ENCODE measurements around the gene CYTH3. TPM values are rescaled to one million over a fixed set of nuclear protein-coding genes. Genes with fewer than 3 reads are reported as not detected.

Gene CYTH3
- total RNA-seq, 2 experiments from 2014 or later, result 1.9 to 2.3 TPM

DNA sequence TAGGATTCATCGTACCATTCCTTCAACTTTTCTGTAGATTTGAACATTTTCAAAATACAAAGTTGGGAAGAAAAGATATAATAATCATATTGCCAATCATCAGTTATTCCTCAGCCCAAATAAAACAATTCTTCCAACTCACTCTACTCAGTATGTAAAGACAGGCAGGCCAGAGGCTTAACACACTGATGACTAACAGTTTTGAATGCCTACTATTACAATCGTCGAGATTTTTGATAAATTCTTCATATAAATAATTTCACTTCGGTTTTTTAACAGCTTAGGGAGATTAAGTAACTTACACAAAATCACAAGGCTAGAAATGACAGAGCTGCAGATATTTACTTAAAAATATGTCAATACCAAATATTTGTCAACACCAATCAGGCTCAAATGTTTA is 17.6 kb downstream of the CYTH3 start:
- Mint-ChIP-seq H3K27me3 (ENCODE audit: low read depth) (peaks cover 23% of the 10 kb centered on the region), H3K4me1 (ENCODE audit: low read depth) (peaks cover 41% of the 10 kb centered on the region)
- POLR2A ChIA-PET, result no interaction called here

DNA sequence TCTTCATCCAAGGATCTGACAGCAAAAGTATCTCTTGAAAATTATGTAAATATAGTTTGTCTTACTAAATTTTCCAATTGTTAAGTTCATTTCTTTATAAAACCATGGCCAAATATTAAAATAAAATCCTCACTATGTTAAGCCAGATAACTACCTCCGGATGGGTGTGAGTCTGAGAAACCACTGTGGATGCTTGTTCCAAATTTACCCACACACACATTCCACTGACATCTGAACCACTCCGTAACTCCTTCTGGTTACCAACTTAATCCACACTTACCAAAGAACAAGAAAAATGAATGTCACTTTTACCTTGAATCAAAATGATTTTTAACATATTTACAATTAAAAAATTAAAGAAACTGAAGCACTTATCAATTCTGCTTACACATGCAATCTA is 19.7 kb downstream of the CYTH3 start:
- POLR2A ChIA-PET, result no interaction called here
- Mint-ChIP-seq H3K27me3 (ENCODE audit: low read depth) (peaks cover 34% of the 10 kb centered on the region), H3K36me3 (ENCODE audit: low read depth) (no peaks in the 10 kb centered on the region), H3K4me3 (no peak overlapping the region), H3K9me3 (ENCODE audit: insufficient read depth) (no peaks in the 10 kb centered on the region), H3K4me1 (ENCODE audit: low read depth) (peaks cover 25% of the 10 kb centered on the region), H3K27ac (no peak overlapping the region)
- CTCF ChIA-PET, result interaction anchor here (1.3 kb wide), 1 partner anchor 18 kb away, joined by 3 read pairs; no protein-coding TSS in a partner anchor
- DNase-seq (no peak), ATAC-seq (no peak)

More for the DNA sequence above, 17.6 kb downstream of the CYTH3 start:
- no peak for DNase-seq
- no peak for ATAC-seq
- H3K4me3 Mint-ChIP-seq, result no peak overlapping the region
- H3K9me3 Mint-ChIP-seq (ENCODE audit: insufficient read depth), result no peaks in the 10 kb centered on the region
- H3K27ac Mint-ChIP-seq, result no peak overlapping the region
- CTCF ChIA-PET, result no interaction called here
- H3K36me3 Mint-ChIP-seq (ENCODE audit: low read depth), result no peaks in the 10 kb centered on the region

DNA sequence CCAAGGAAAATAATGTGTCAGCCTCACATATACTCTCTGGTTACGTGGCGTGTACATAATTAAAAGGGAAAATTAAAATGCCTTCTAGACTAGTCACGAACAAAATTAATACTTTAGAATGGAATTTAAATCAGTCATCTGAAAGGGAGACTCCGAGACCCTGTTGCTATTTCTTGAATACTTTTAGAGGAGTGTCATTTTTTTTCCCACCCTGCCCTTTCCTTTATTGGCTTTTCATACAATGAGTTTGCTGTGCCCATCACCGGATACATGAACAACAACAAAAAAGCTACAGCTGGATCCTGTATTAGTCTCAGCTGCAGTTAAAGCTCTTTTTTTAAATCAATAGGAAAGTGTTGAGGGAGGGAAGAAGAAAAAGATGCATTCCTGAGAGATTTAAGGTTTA is 20.1 kb downstream of the CYTH3 start:
- H3K4me3 Mint-ChIP-seq, result no peak overlapping the region
- H3K4me1 Mint-ChIP-seq (ENCODE audit: low read depth), result peaks cover 21% of the 10 kb centered on the region
- ChIA-PET POLR2A (interaction anchor here (0.6 kb wide), 1 partner anchor 41 kb away, joined by 3 read pairs; no protein-coding TSS in a partner anchor), CTCF (interaction anchor here (1.3 kb wide), 1 partner anchor 19 kb away, joined by 3 read pairs; no protein-coding TSS in a partner anchor)
- no peak for DNase-seq
- H3K27ac Mint-ChIP-seq, result no peak overlapping the region
- ATAC-seq, result no peak
- H3K27me3 Mint-ChIP-seq (ENCODE audit: low read depth), result peaks cover 34% of the 10 kb centered on the region
- H3K9me3 Mint-ChIP-seq (ENCODE audit: insufficient read depth), result no peaks in the 10 kb centered on the region
- H3K36me3 Mint-ChIP-seq (ENCODE audit: low read depth), result no peaks in the 10 kb centered on the region

- peaks cover 30% of the 10 kb centered on the region for H3K27me3 Mint-ChIP-seq (ENCODE audit: low read depth)
- no peak overlapping the region for H3K4me3 Mint-ChIP-seq
- no peak for ATAC-seq
- DNase-seq, result no peak
- ChIA-PET POLR2A (interaction anchor here (0.6 kb wide), 1 partner anchor 40 kb away, joined by 3 read pairs; no protein-coding TSS in a partner anchor), CTCF (interaction anchor here (1.3 kb wide), 1 partner anchor 19 kb away, joined by 3 read pairs; no protein-coding TSS in a partner anchor)
- H3K4me1 Mint-ChIP-seq (ENCODE audit: low read depth), result peaks cover 14% of the 10 kb centered on the region
- H3K9me3 Mint-ChIP-seq (ENCODE audit: insufficient read depth), result no peaks in the 10 kb centered on the region
- no peak overlapping the region for H3K27ac Mint-ChIP-seq
- H3K36me3 Mint-ChIP-seq (ENCODE audit: low read depth), result no peaks in the 10 kb centered on the region
These were observed 20.8 kb downstream of the CYTH3 start for GRCh38 chr7:6251653-6252052.

GRCh38 chr7:6250364-6250833 is 22.0 kb downstream of the CYTH3 start:
- Mint-ChIP-seq H3K27ac (no peak overlapping the region), H3K9me3 (ENCODE audit: insufficient read depth) (no peaks in the 10 kb centered on the region), H3K4me3 (no peak overlapping the region), H3K36me3 (ENCODE audit: low read depth) (no peaks in the 10 kb centered on the region), H3K27me3 (ENCODE audit: low read depth) (peaks cover 29% of the 10 kb centered on the region), H3K4me1 (ENCODE audit: low read depth) (peaks cover 7% of the 10 kb centered on the region)
- ATAC-seq (no peak), DNase-seq (no peak)
- POLR2A ChIA-PET, result interaction anchor here (0.5 kb wide), 1 partner anchor 92 kb away, joined by 3 read pairs; no protein-coding TSS in a partner anchor
- CTCF ChIA-PET, result no interaction called here

- H3K36me3 Mint-ChIP-seq (ENCODE audit: low read depth), result no peaks in the 10 kb centered on the region
- peaks cover 7% of the 10 kb centered on the region for H3K4me1 Mint-ChIP-seq (ENCODE audit: low read depth)
- ATAC-seq, result no peak
- H3K27me3 Mint-ChIP-seq (ENCODE audit: low read depth), result peaks cover 31% of the 10 kb centered on the region
- no peaks in the 10 kb centered on the region for H3K9me3 Mint-ChIP-seq (ENCODE audit: insufficient read depth)
- H3K27ac Mint-ChIP-seq, result no peak overlapping the region
- no peak overlapping the region for H3K4me3 Mint-ChIP-seq
- DNase-seq, result no peak
- POLR2A ChIA-PET, result no interaction called here
- CTCF ChIA-PET, result interaction anchor here (0.9 kb wide), 1 partner anchor 10 kb away, joined by 4 read pairs; no protein-coding TSS in a partner anchor
These were observed 23.4 kb downstream of the CYTH3 start for GRCh38 chr7:6249043-6249442.

GRCh38 chr7:6248581-6248980 is 23.8 kb downstream of the CYTH3 start:
- Mint-ChIP-seq H3K4me3 (no peak overlapping the region), H3K9me3 (ENCODE audit: insufficient read depth) (no peaks in the 10 kb centered on the region), H3K27ac (no peak overlapping the region), H3K4me1 (ENCODE audit: low read depth) (peaks cover 7% of the 10 kb centered on the region), H3K36me3 (ENCODE audit: low read depth) (no peaks in the 10 kb centered on the region), H3K27me3 (ENCODE audit: low read depth) (peaks cover 34% of the 10 kb centered on the region)
- ATAC-seq (no peak), DNase-seq (no peak)
- ChIA-PET CTCF (interaction anchor here (0.9 kb wide), 1 partner anchor 10 kb away, joined by 4 read pairs; no protein-coding TSS in a partner anchor), POLR2A (no interaction called here)

DNA sequence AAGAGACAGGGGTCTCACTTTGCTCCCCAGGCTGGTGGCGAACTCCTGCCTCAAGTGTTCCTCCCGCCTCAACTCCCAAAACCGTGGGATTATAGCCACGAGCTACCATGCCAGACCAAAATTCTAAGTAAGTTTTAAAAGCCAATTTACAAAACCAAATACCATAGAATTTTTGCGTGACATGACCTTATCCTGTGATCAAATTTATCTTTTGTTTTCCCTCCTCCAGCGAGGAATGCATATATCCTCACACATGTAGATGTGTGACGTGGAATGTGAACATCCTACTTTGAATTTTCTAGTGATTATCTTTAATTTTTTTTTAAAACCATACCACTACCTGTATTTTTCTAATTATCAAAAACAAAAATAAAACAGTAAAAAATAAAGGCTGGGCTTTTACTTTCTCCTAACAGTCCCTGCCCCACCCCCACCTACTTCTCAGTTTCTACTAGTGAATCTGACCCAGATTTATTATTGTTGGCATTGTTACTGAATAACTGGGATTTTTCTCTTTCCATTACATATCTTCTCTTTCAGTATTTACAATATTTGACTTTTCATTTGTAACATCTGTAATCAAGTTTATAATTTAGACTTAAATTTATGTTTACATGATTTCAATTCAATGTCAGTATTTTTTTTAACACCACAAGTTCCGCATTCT is 26.0 kb downstream of the CYTH3 start:
- DNase-seq, result no peak
- Mint-ChIP-seq H3K4me1 (ENCODE audit: low read depth) (peaks cover 7% of the 10 kb centered on the region), H3K9me3 (ENCODE audit: insufficient read depth) (no peaks in the 10 kb centered on the region), H3K4me3 (no peak overlapping the region), H3K27me3 (ENCODE audit: low read depth) (peaks cover 27% of the 10 kb centered on the region), H3K36me3 (ENCODE audit: low read depth) (no peaks in the 10 kb centered on the region), H3K27ac (no peak overlapping the region)
- ChIA-PET POLR2A (no interaction called here), CTCF (interaction anchor here (0.6 kb wide), 1 partner anchor 103 kb away, joined by 3 read pairs; no protein-coding TSS in a partner anchor)
- ATAC-seq, result no peak

GRCh38 chr7:6244021-6244420 is 28.4 kb downstream of the CYTH3 start:
- Mint-ChIP-seq H3K4me1 (ENCODE audit: low read depth) (no peaks in the 10 kb centered on the region), H3K27me3 (ENCODE audit: low read depth) (peaks cover 21% of the 10 kb centered on the region), H3K36me3 (ENCODE audit: low read depth) (no peaks in the 10 kb centered on the region), H3K27ac (no peak overlapping the region), H3K4me3 (no peak overlapping the region), H3K9me3 (ENCODE audit: insufficient read depth) (no peaks in the 10 kb centered on the region)
- no peak for DNase-seq
- ATAC-seq, result no peak
- ChIA-PET CTCF (no interaction called here), POLR2A (no interaction called here)

GRCh38 chr7:6243168-6243567 is 29.3 kb downstream of the CYTH3 start:
- DNase-seq, result no peak
- peaks cover 12% of the 10 kb centered on the region for H3K27me3 Mint-ChIP-seq (ENCODE audit: low read depth)
- ATAC-seq, result no peak
- H3K9me3 Mint-ChIP-seq (ENCODE audit: insufficient read depth), result no peaks in the 10 kb centered on the region
- ChIA-PET POLR2A (no interaction called here), CTCF (no interaction called here)
- no peak overlapping the region for H3K27ac Mint-ChIP-seq
- H3K4me1 Mint-ChIP-seq (ENCODE audit: low read depth), result no peaks in the 10 kb centered on the region
- no peak overlapping the region for H3K4me3 Mint-ChIP-seq
- no peaks in the 10 kb centered on the region for H3K36me3 Mint-ChIP-seq (ENCODE audit: low read depth)

DNA sequence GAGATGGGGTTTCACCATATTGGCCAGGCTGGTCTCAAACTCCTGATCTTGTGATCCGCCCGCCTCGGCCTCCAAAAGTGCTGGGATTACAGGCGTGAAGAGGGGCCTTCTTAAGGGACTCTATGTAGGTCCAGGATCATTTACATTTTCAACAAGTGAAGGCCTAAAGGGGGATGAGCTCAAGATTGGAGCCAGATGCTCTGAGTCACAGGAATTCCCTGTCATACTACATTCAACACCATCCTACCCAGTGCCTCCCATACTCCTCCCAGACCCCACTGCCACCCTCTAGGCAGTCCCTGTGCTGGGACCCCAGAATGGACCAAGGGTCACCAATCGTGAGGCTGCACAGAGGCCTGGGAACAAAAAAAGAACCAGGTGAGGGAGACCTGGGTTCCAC is 29.9 kb downstream of the CYTH3 start:
- ChIA-PET CTCF (no interaction called here), POLR2A (no interaction called here)
- H3K9me3 Mint-ChIP-seq (ENCODE audit: insufficient read depth), result no peaks in the 10 kb centered on the region
- ATAC-seq (no peak), DNase-seq (no peak)
- H3K27ac Mint-ChIP-seq, result no peak overlapping the region
- H3K36me3 Mint-ChIP-seq (ENCODE audit: low read depth), result no peaks in the 10 kb centered on the region
- no peak overlapping the region for H3K4me3 Mint-ChIP-seq
- H3K4me1 Mint-ChIP-seq (ENCODE audit: low read depth), result no peaks in the 10 kb centered on the region
- H3K27me3 Mint-ChIP-seq (ENCODE audit: low read depth), result peaks cover 12% of the 10 kb centered on the region

DNA sequence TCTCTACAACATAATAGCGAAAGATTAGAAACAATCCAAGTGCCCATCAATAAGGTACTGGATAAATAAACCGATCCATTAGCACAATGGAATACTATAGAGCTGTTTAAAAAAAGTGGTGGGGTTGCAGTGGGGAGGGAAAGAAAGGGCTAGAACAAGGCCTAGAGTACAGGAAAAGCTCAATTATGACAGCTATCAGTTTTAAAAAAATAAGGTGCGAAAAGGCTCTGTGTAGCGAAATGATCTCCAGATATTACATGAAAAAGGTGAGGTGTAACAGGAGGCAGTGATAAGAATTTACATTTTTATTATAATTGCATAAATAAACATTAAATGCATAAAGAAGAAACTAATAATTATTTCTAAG is 30.8 kb downstream of the CYTH3 start:
- POLR2A ChIA-PET, result no interaction called here
- H3K27ac Mint-ChIP-seq, result no peak overlapping the region
- DNase-seq (no peak), ATAC-seq (no peak)
- CTCF ChIA-PET, result no interaction called here
- no peaks in the 10 kb centered on the region for H3K9me3 Mint-ChIP-seq (ENCODE audit: insufficient read depth)
- peaks cover 12% of the 10 kb centered on the region for H3K27me3 Mint-ChIP-seq (ENCODE audit: low read depth)
- H3K4me3 Mint-ChIP-seq, result no peak overlapping the region
- H3K4me1 Mint-ChIP-seq (ENCODE audit: low read depth), result no peaks in the 10 kb centered on the region
- H3K36me3 Mint-ChIP-seq (ENCODE audit: low read depth), result no peaks in the 10 kb centered on the region

All from activated CD8-positive, alpha-beta T cell treated with anti-CD3 and anti-CD28 coated beads, Interleukin-2, amount 10 ng/mL, durations not matched to agents 7 days and 5 days (primary cell).